Memory B cell (primary cell): ENCODE data around the gene PMPCA.

Experiments used
- ATAC-seq: fragments of 150-1000 bp; cut with Tn5 transposase; 2 replicates; pipeline ENCODE4 v1.10.0; 2021; ENCODE audit warnings: low read depth, mild to moderate bottlenecking, moderate library complexity
- DNase-seq, 2 donors: peaks; one replicate each; pipeline ENCODE4 v3.0.0; 2022; ENCODE audit warnings: low spot score in 2 of 2
- H3K27ac Mint-ChIP-seq: one replicate; pipeline ENCODE4 v1.8.0; 2022; ENCODE audit warnings: mild to moderate bottlenecking, moderate library complexity, mixed read lengths
- H3K27me3 Mint-ChIP-seq: one replicate; pipeline ENCODE4 v1.8.0; 2022; ENCODE audit warnings: mixed read lengths
- H3K36me3 Mint-ChIP-seq: one replicate; pipeline ENCODE4 v1.8.0; 2022; ENCODE audit warnings: mild to moderate bottlenecking, mixed read lengths
- H3K4me1 Mint-ChIP-seq: one replicate; pipeline ENCODE4 v1.8.0; 2022; ENCODE audit warnings: mixed read lengths
- H3K4me3 Mint-ChIP-seq: one replicate; pipeline ENCODE4 v1.8.0; 2022; ENCODE audit warnings: mild to moderate bottlenecking, moderate library complexity, mixed read lengths
- H3K9me3 Mint-ChIP-seq: one replicate; pipeline ENCODE4 v1.8.0; 2022; ENCODE audit warnings: mixed read lengths

The PMPCA gene, protein sequence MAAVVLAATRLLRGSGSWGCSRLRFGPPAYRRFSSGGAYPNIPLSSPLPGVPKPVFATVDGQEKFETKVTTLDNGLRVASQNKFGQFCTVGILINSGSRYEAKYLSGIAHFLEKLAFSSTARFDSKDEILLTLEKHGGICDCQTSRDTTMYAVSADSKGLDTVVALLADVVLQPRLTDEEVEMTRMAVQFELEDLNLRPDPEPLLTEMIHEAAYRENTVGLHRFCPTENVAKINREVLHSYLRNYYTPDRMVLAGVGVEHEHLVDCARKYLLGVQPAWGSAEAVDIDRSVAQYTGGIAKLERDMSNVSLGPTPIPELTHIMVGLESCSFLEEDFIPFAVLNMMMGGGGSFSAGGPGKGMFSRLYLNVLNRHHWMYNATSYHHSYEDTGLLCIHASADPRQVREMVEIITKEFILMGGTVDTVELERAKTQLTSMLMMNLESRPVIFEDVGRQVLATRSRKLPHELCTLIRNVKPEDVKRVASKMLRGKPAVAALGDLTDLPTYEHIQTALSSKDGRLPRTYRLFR

DNA sequence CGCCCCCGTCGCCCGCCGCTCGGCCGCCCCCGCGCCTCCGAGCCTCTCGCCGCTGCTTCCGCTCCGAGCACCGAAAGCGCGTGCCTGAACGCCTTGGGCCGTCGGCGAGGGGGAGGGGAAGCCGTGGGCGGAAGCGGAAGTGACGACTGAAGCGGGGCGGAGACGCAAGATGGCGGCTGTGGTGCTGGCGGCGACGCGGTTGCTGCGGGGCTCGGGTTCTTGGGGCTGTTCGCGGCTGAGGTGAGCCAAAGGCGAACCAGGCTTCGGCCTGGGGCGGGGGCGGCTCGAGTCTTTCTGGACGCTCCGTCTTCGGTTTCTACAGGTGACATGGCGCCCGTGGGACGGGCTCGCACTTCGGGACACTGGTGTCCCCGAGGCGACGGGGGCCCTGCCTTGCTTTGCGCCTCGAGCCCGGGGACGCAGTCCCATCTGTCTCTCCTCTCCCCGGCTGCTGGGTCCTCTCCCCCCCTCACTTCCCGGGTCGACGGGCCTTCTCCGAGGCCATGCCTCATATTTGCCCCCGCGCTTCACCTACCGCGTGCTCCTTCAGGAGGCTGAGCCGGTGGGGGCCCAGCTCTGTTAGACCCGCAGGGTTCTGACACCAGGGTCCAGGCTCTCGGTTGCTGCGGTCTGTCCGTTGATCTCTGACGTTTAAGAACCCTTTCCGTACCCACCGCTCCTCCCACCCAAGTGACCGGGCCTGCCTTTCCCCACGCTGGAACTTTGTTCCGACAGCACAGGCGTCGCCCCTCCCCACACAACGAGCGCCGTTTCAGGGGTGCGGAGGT, at the start of gene PMPCA, which contains the start of gene ENTR1:
Gene PMPCA, plus strand, starts transcription at position 159 of the 788 bp plus-strand sequence. Its CDS starts 11 bp downstream, at position 170.
Gene ENTR1, minus strand, starts transcription at position 115 of the 788 bp plus-strand sequence. CDS start 217 bp downstream, outside the sequence.
- peaks cover 5% of the 10 kb centered on the region for H3K9me3 Mint-ChIP-seq
- peaks cover 28% of the 10 kb centered on the region for H3K36me3 Mint-ChIP-seq
- peak within 1 kb of the TSS; percentile 88 for H3K4me3 Mint-ChIP-seq
- DNase-seq (peak; percentile 95 to 97), ATAC-seq (peak; percentile 83)
- no peaks in the 10 kb centered on the region for H3K27me3 Mint-ChIP-seq
- H3K4me1 Mint-ChIP-seq: peaks cover 25% of the 10 kb centered on the region
- peak within 1 kb of the TSS; percentile 94 for H3K27ac Mint-ChIP-seq

DNA sequence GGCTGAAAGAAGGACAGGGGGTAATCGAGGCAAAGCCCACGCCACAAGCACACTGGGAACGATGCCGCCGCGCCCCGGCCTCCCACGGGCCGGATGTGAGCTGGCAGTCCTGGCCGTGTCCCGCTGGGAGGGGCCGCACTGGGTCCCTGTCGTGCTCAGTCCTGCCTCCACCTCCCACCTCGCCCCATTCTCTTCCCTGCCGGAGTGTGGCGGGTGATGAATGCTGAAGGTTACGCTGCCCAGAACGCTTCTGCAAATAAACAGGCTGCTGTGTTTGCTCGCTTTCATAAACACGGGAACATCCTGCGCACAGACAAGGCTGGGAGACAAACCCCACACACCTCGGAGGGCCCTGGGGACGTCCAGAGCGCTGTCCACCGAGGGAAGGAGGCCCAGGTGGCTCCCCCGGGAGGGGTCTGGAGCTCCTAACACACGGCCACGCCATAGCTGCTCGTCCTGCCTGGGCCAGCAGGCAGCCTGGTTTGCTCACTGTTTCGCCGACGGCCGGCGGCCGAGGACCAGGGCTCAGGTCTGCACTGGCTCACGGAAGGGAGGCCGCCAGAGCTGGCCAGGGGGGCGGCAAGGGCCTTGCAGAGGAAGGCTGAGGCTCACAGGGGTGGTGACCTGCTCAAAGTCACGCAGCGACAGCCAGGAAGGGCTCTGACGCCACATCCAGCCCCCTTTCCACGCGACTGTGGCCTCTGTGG, 49.3 kb upstream of the PMPCA start:
- DNase-seq (no peak), ATAC-seq (no peak)
- Mint-ChIP-seq H3K4me3 (no peak overlapping the region), H3K36me3 (peaks cover 1% of the 10 kb centered on the region), H3K27me3 (peaks cover 2% of the 10 kb centered on the region), H3K9me3 (no peaks in the 10 kb centered on the region), H3K4me1 (peaks cover 6% of the 10 kb centered on the region), H3K27ac (no peak overlapping the region)

DNA sequence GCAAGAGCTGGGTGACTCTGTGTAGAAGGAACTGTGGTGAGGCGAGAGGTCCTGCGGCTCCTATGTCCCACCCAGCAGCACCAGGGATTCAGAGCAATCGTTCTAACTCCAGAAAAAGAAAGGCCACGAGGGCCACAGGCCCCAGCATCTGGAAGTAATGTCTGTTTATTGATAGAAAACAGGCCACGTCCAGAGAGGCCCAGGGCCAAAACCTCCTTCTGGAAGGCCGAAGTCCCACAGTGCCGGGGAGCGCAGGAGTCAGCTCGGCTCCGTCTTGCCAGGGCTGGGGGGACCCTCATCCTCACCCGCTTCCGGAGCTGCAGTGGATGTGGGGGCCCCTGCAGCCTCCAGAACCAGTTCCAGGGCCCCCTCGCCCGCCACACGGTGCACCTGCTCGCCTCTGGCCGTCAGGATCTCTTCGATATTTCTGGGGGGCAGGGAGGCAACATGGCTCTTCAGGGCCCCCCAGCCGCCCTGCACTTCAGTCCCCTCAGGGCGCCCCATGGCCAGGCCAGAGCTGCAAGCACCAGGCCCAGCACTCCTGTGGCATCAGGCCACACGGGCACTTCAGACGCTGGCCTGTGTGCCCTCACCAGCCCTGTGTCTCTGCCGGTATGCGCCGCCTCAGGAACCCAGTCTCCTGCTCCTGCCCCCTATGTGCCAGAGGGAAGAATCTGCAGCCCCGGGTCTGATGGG, 48.6 kb upstream of the PMPCA start:
- ATAC-seq (no peak), DNase-seq (no peak)
- Mint-ChIP-seq H3K4me1 (peaks cover 6% of the 10 kb centered on the region), H3K27ac (no peak overlapping the region), H3K4me3 (no peak overlapping the region), H3K27me3 (no peaks in the 10 kb centered on the region), H3K36me3 (peaks cover 1% of the 10 kb centered on the region), H3K9me3 (no peaks in the 10 kb centered on the region)

DNA sequence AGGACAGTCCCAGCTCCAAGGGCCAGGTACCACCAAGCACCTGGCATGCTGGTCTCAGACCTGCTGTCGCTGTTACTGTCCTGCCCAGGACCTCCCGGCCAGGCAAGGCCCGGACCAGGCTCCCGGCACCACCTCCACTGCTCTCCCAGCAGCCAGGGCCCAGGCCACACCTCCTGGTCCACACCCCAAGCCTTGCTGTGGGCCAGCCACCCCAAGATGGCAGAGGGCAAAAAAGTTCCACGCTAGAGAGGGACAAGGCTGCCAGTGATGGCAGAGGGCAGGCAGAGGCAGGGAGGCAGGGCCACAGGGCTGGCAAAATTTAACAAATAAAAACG, 48.0 kb upstream of the PMPCA start:
- Mint-ChIP-seq H3K4me3 (no peak overlapping the region), H3K4me1 (peaks cover 6% of the 10 kb centered on the region), H3K9me3 (no peaks in the 10 kb centered on the region), H3K27me3 (no peaks in the 10 kb centered on the region), H3K36me3 (peaks cover 1% of the 10 kb centered on the region), H3K27ac (no peak overlapping the region)
- no peak for ATAC-seq
- DNase-seq: no peak

DNA sequence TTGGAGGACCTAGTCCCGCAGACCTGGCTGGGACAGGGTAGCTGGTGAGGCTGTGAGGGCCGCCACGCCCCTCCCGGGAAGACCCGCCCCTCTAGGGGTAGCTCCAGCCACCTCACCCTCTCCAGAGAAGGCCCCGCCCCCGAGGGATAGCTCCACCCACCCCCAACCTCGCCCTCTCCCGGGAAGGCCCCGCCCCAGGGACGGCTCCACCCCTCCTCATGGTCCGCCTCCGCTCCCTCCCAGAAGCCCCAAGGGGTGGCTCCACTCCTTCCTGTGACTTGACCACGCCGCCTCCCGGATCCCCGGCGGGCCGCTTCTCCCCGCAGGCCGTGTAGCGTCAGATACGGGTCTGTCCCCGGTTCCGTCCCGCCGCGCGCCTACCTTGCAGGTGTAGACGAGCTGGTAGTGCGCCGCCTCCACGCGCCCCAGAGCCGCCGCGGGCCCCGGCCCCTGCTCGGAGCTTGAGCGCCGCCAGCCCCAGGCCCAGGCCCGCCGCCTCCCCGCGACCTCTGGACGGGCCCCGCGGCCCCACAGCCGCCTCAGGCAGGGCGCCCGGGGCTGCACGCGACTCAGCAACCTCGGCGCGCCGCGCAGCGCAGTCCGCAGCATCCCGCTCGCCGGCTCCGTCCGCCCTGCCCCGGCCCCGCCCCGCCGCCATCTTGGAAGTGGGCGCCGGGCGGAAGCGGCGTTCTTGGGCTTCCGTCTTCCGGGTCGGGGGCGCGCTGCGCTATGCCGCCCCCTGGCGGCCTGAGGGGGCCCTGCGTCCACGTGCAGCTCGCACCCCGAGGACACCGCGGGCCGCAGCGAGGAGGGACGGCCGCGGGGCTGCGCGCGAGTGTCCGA, 47.1 kb upstream of the PMPCA start, which contains the start of gene DNLZ:
Gene DNLZ, minus strand, starts transcription at position 639 of the 843 bp plus-strand sequence. Its CDS starts 30 bp downstream, at position 609.
- DNase-seq (peak; percentile 89 to 94), ATAC-seq (peak; percentile 80)
- H3K36me3 Mint-ChIP-seq: peaks cover 1% of the 10 kb centered on the region
- peaks cover 6% of the 10 kb centered on the region for H3K4me1 Mint-ChIP-seq
- peak within 1 kb of the TSS; percentile 35 for H3K27ac Mint-ChIP-seq
- no peaks in the 10 kb centered on the region for H3K9me3 Mint-ChIP-seq
- peak within 1 kb of the TSS; percentile 89 for H3K4me3 Mint-ChIP-seq
- H3K27me3 Mint-ChIP-seq: peaks cover 1% of the 10 kb centered on the region

DNA sequence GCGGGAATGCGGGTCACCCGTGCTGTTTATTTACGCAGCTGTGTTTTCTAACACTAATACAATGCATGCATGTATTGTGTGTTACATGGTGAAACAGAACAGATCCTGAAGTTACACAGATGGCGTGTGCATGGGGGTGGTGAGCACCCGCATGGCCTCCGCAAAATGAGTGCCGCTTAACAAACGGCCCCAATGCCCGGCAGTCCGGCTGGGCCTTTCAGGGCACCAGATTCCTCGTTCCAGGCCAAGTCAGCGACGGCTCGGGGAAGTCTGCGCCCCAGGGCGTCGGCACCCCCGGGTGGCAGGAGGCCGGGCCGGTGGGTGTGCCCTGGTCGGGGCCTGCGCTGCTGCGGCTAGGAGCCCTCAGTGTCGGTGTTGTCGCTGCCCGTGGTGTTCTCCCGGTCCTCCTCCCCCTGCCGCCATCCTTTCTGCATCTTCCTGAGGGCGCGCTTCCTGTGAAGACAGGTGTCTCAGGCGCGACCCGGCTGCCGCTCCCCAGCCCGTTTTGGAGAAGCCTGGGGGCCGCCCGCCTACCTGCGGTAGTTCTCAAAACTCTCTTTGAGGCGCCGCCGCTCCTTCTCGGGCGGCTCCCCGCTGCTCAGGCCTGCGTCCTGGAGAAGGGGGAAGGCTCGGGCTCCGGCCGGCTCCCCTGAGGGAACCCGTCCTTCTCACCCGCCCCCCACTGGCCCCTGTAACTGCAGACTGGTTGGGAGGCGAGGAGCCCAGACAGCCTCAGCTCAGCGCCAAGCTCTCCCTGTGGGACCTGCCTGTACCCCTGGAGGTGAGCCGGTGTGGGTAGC, 46.3 kb upstream of the PMPCA start:
- peaks cover 6% of the 10 kb centered on the region for H3K4me1 Mint-ChIP-seq
- no peak overlapping the region for H3K27ac Mint-ChIP-seq
- no peaks in the 10 kb centered on the region for H3K9me3 Mint-ChIP-seq
- DNase-seq (no peak), ATAC-seq (no peak)
- H3K27me3 Mint-ChIP-seq: peaks cover 1% of the 10 kb centered on the region
- peak overlapping the region; percentile 64 for H3K4me3 Mint-ChIP-seq
- peaks cover 1% of the 10 kb centered on the region for H3K36me3 Mint-ChIP-seq

DNA sequence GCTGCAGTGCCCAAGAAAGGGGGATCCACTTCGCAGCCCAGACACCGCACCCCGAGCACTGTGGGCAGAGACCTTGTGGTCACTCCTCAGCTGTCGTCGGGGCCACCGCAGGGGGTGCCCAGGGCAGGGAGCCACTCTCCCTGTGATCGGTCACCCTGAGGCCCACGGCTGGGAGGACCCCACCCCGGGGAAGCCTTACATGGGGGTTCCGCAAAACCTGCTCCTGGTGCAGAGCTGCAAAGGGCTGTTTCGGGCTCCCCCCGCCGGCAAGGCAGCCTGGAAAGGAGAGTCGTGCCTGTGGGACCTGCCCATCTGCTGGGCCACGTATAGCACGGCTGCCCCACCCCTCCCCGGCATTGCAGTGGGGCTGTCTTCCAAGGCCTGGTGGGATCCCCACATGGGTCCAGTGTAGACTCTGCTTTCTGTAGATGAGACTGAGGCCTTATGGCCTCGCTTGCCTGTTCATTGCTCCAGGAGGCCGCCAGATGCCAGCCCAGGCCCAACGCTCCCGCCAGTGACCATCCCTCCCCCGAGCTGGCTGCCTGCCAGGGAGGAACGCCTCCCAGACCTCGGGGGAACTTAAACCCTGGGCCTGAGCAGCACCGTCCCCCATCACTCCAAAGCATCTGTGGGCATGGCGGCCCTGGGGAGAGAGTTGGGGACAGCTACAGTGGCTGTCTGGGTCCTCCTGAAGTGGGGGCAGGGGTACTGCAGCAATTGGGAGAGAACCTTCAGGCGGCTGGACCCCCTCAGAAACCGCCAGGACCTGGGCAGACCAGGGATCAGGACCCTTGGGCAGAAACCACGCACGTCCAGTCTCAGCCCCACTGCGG, 45.3 kb upstream of the PMPCA start:
- no peak overlapping the region for H3K27ac Mint-ChIP-seq
- H3K4me1 Mint-ChIP-seq: peaks cover 6% of the 10 kb centered on the region
- DNase-seq (no peak), ATAC-seq (no peak)
- H3K4me3 Mint-ChIP-seq: no peak overlapping the region
- H3K36me3 Mint-ChIP-seq: peaks cover 1% of the 10 kb centered on the region
- no peaks in the 10 kb centered on the region for H3K9me3 Mint-ChIP-seq
- H3K27me3 Mint-ChIP-seq: peaks cover 1% of the 10 kb centered on the region

DNA sequence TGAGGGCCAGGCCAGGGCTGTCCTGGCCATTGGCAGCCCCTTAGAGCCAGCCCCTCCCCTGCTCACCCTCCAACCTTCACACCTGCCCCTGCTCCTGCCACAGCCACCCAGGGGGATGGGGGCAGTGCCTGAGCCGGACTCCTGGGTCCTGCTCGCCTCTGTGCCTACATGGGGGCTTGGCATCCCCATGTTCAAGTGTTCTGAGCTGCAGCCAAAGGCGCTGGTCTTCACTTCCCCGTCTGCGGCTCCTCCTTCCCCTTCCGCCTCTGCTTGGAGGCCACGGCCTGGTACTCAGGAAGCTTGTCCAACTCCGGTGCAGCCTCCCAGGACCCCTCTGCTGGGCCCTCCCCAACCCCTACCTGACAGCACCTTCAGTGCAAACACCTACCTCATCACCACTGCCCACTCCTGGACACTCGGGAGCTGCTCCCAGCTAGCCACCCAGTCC, 44.7 kb upstream of the PMPCA start:
- H3K4me3 Mint-ChIP-seq: peak overlapping the region; percentile 21
- peaks cover 6% of the 10 kb centered on the region for H3K4me1 Mint-ChIP-seq
- no peaks in the 10 kb centered on the region for H3K9me3 Mint-ChIP-seq
- peaks cover 1% of the 10 kb centered on the region for H3K36me3 Mint-ChIP-seq
- no peak overlapping the region for H3K27ac Mint-ChIP-seq
- ATAC-seq: no peak
- no peak for DNase-seq
- H3K27me3 Mint-ChIP-seq: peaks cover 1% of the 10 kb centered on the region

DNA sequence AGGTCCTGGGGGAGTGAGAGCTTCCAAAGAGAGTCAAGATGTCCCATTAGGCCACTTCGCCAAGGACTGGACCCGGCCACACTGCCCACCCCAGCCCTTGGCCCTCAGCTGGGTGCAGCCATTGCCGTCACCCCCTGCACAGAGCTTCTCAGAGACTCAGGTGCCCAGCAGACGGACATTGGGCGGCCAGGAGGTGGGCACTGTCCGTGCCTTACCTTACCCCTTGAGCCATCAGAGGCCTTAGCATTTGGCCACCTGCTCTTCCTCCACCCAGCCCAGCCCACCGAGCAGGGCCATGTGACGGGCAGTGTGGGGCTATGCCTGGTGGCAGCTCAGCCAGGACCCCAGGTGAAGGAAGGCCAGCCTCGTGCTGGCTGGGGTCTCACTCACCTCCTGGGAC, 43.6 kb upstream of the PMPCA start:
- H3K36me3 Mint-ChIP-seq: peaks cover 1% of the 10 kb centered on the region
- no peak for ATAC-seq
- H3K27ac Mint-ChIP-seq: no peak overlapping the region
- H3K4me1 Mint-ChIP-seq: peaks cover 6% of the 10 kb centered on the region
- no peak overlapping the region for H3K4me3 Mint-ChIP-seq
- DNase-seq: no peak
- H3K9me3 Mint-ChIP-seq: no peaks in the 10 kb centered on the region
- H3K27me3 Mint-ChIP-seq: peaks cover 1% of the 10 kb centered on the region

DNA sequence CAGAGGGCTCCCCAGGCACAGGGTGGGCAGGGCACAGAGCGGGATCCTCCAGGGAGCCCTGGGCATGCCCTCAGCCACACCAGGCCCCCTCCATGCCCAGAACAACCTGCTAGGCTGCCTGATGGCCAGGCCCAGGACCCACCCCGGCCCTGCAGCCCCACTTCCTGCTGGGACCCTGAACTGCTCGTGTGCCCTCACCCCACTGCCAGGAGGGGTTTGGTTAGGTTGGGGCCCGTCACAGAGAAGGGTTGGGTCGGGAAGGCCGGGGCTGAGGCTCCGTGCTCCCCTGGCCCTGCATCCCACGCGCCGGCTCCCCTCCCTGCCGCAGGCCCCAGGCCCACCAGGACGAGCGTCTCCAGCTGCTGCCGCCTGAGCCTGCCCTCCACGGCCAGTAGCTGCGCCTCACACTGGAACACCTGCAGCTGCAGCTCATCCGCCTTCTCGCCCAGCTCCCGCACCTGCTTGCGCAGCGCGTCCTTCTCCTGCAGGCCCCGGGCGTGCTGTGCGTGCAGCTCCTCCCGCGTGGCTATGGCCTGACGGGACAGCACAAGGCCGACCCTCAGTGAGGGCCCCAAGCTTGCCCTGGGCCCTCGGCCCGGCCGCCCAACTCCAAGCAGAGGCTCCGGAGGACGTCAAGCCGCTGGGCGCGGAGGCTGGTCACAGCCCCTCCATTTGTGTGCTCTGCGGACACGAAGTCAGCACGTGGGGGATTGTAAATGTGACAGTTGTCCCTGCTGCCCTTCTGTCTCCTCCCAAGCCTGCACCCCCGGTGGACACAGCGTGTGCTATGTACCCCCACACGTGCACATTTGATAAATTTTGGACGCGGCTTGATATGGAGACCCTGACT, 42.9 kb upstream of the PMPCA start:
- Mint-ChIP-seq H3K4me3 (no peak overlapping the region), H3K9me3 (no peaks in the 10 kb centered on the region)
- no peak for DNase-seq

DNA sequence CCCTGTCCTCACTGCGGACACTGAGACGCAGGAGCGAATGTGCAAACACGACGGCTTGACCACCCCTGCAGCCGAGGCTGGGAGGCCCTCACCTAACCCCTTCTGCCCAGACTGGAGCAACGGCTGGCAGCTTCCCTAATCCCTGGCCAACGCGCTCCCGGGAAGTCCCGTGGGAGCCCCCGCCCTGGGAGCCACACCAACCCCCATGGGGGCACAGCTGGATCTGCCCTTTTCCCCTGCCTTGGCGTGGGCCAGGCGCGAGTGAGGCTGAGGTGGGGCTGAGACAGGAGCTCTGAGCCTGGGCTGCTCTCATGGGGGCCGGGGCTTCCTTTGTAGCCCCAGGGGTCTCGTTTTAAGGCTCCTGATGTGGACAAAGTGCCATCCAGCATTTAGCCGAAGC, 42.3 kb upstream of the PMPCA start:
- DNase-seq (no peak), ATAC-seq (no peak)
- H3K27ac Mint-ChIP-seq: no peak overlapping the region
- H3K27me3 Mint-ChIP-seq: peaks cover 1% of the 10 kb centered on the region
- peaks cover 10% of the 10 kb centered on the region for H3K4me1 Mint-ChIP-seq
- H3K4me3 Mint-ChIP-seq: no peak overlapping the region
- no peaks in the 10 kb centered on the region for H3K9me3 Mint-ChIP-seq
- no peaks in the 10 kb centered on the region for H3K36me3 Mint-ChIP-seq

More for the DNA sequence above, 42.9 kb upstream of the PMPCA start:
- ATAC-seq: no peak
- H3K27me3 Mint-ChIP-seq: peaks cover 1% of the 10 kb centered on the region
- H3K36me3 Mint-ChIP-seq: no peaks in the 10 kb centered on the region
- H3K4me1 Mint-ChIP-seq: peaks cover 6% of the 10 kb centered on the region
- H3K27ac Mint-ChIP-seq: no peak overlapping the region
